Vagina (tissue), 2 donors: ENCODE measurements around the gene MPV17L2.

Experiments
- POLR2A ChIP-seq, 2 donors: fragments of 450-650 bp; IDR thresholded peaks; one replicate each; pipeline ENCODE4 v1.6.1; 2017; ENCODE audit warnings: antibody characterized with exemption in 2 of 2, mild to moderate bottlenecking in 2 of 2, moderate library complexity in 2 of 2
- POLR2AphosphoS5 ChIP-seq, 2 donors: sonication (generic); formaldehyde crosslinking; IDR thresholded peaks; one replicate each; pipeline ENCODE4 v1.9.0; 2017; ENCODE audit warnings: antibody characterized with exemption in 2 of 2, mild to moderate bottlenecking in 2 of 2, low read depth in 1 of 2; ENCODE audit not compliant: insufficient read depth in 1 of 2
- TF ChIP-seq, protein P1 (sequence below), 3 experiments: fragments of 450-650 bp in 2 of 3; fragments of 200-600 bp in 1 of 3; sonication (generic) in 1 of 3; IDR thresholded peaks; one replicate each; pipeline ENCODE4 v1.5.1; 2017 to 2019; ENCODE audit warnings: antibody characterized with exemption in 3 of 3, mild to moderate bottlenecking in 2 of 3, moderate library complexity in 2 of 3

DNA sequence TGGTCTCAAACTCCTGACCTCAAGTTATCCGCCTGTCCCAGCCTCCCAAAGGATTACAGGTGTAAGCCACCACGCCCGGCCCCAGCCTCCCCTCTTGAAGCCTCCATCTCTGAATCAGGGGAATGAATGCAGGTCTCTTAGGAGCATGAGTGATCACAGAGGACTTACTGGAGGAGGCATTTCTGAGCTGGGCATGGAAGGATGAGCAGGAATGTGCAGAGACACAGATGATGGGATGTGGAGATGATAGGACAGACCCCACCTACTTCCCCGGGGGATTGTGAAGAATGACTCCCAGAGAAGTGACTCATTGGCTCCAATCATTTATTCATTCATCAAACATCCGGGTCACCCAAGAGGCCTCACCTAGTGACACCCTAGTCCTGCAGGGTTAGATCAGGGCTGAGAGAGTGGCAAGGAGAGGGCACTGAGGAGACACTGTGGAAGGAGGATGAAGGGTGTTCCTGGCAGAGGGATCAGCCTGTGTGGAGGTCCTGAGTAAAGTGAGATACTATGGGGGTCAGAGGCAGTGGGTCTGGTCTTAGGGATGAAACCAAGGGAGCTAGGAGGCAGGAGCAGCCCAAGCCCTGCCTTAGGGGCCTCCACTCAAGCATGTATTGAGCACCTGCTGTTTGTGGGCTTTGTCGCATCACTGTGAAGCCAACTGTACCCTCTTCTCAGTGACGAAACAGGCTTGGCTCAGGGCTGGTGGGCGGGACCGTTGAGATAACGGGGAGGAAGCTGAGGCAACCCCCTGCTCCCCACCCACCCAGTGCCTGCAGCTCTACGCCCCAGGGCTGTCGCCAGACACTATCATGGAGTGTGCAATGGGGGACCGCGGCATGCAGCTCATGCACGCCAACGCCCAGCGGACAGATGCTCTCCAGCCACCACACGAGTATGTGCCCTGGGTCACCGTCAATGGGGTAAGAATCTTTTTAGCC lies 16.4 kb upstream of the MPV17L2 start:
- TF ChIP-seq, protein P1, sequence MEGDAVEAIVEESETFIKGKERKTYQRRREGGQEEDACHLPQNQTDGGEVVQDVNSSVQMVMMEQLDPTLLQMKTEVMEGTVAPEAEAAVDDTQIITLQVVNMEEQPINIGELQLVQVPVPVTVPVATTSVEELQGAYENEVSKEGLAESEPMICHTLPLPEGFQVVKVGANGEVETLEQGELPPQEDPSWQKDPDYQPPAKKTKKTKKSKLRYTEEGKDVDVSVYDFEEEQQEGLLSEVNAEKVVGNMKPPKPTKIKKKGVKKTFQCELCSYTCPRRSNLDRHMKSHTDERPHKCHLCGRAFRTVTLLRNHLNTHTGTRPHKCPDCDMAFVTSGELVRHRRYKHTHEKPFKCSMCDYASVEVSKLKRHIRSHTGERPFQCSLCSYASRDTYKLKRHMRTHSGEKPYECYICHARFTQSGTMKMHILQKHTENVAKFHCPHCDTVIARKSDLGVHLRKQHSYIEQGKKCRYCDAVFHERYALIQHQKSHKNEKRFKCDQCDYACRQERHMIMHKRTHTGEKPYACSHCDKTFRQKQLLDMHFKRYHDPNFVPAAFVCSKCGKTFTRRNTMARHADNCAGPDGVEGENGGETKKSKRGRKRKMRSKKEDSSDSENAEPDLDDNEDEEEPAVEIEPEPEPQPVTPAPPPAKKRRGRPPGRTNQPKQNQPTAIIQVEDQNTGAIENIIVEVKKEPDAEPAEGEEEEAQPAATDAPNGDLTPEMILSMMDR (IDR thresholded peaks at IDR 0.05) = no peak
- TF ChIP-seq POLR2A (IDR thresholded peaks at IDR 0.05) (no peak), POLR2AphosphoS5 (IDR thresholded peaks at IDR 0.05; ENCODE audit: insufficient read depth in 1 of 2, low read depth in 1 of 2) (no peak)
